Omental fat pad (tissue), 4 donors: ENCODE results near the gene LAGE3. TPM values are rescaled to one million over a fixed set of nuclear protein-coding genes. Genes with fewer than 3 reads are reported as not detected.

Source experiments
- ATAC-seq: fragments of 150-250 bp; one replicate; pipeline ENCODE4 v1.9.1; 2016; ENCODE audit warnings: mild to moderate bottlenecking, moderate library complexity; ENCODE audit not compliant: low FRiP score
- DNase-seq: peaks from one replicate; pipeline ENCODE4 v3.0.0-alpha.2; 2019; ENCODE audit warnings: low spot score
- total RNA-seq, 4 donors: library from RNA; depleted of rRNA; stranded (reverse); fragments of >200 nt; gene quantifications; one replicate each; pipeline ENCODE4 v1.1.0, GENCODE V29; 2016
- TF ChIP-seq, protein P1 (sequence below), 3 donors: fragments of 450-650 bp; IDR thresholded peaks; one replicate each; pipeline ENCODE4 v1.5.1; 2016 to 2017; ENCODE audit warnings: antibody characterized with exemption in 3 of 3, mild to moderate bottlenecking in 3 of 3, moderate library complexity in 2 of 3

Gene LAGE3
- total RNA-seq, 4 donors from 2014 or later, result 12.0 to 26.6 (median 19.7) TPM

DNA sequence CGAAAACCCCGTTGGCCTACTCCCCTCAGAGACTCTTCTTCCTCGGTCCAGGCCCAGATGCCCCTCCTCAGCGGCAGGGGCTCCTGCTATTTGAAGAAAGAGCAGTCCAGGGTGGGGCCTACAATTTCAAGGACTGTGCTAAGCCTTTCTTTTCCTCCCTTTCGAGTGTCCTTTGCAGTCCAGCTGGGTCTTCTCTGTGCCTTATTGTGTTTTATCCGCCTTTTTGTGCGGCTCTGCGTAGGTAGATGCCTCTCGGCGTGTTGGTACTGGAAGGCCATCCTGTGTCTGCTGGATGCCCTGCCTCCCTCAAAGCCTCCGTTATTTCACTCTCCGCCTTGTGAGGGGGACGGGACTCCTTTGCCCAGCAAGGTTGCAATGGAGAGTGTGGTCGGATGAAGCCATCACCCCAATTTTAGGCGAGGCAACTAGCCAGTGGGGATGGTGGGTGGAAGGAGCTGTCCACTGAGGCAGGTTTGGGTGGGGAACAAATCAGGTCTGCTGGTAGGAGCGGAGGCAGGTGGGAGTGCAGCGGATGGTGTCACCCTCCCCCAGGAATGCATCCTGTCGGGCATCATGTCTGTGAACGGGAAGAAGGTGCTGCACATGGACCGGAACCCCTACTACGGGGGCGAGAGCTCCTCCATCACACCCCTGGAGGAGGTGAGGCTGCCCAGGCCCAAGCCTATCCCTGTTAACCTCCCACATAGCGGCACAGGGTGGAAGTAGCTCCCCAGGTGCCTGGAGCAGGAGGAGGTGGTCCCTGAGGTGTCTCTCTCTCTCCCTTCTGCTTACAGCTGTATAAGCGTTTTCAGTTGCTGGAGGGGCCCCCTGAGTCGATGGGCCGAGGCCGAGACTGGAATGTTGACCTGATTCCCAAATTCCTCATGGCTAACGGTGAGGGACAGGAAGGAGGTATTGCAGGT lies 40.8 kb downstream of the LAGE3 start:
- TF ChIP-seq, protein P1, sequence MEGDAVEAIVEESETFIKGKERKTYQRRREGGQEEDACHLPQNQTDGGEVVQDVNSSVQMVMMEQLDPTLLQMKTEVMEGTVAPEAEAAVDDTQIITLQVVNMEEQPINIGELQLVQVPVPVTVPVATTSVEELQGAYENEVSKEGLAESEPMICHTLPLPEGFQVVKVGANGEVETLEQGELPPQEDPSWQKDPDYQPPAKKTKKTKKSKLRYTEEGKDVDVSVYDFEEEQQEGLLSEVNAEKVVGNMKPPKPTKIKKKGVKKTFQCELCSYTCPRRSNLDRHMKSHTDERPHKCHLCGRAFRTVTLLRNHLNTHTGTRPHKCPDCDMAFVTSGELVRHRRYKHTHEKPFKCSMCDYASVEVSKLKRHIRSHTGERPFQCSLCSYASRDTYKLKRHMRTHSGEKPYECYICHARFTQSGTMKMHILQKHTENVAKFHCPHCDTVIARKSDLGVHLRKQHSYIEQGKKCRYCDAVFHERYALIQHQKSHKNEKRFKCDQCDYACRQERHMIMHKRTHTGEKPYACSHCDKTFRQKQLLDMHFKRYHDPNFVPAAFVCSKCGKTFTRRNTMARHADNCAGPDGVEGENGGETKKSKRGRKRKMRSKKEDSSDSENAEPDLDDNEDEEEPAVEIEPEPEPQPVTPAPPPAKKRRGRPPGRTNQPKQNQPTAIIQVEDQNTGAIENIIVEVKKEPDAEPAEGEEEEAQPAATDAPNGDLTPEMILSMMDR (IDR thresholded peaks at IDR 0.05), result no peak
- no peak for DNase-seq
- ATAC-seq, result no peak

DNA sequence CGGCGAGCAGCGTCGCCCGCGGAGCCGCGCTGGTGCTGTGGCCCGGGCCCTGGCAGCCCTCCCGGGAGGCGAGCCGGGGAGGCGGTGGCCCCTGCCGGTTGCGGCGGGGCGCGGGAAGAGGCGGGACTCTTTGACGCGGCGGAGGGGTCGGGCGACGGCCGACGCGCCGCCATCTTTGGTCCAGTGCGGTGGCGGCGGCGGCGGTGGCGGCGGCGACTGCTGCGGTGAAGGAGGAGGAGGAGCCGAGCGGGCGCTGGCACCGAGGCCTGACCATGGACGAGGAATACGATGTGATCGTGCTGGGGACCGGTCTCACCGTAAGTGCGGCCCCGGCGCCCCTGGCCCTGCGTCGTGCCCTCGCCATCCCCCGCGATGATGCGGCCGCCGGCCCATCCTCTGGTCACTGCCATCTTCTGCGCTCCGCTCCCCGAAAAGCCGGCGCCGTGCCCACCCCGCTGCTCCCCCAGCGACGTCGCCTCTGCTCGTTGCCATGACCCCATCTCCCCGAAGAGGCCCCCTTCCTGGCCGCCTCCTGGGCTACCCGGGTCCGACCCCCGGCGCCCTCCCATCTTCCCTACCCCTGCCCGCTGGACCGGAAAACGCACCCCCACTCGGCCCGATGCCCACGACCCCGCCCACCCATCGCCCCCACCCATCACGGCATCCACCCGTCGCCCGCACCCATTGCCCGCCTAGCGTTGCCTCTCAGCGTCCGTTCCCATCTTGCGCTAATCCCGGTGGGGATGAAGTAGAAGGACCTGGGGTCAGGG lies 41.9 kb downstream of the LAGE3 start, which contains the start of gene GDI1:
Gene GDI1, plus strand, starts transcription at position 172 of the 770 bp plus-strand sequence. Its CDS starts 101 bp downstream, at position 273.
- DNase-seq, result no peak
- TF ChIP-seq, protein P1 (IDR thresholded peaks at IDR 0.05), result no peak

DNA sequence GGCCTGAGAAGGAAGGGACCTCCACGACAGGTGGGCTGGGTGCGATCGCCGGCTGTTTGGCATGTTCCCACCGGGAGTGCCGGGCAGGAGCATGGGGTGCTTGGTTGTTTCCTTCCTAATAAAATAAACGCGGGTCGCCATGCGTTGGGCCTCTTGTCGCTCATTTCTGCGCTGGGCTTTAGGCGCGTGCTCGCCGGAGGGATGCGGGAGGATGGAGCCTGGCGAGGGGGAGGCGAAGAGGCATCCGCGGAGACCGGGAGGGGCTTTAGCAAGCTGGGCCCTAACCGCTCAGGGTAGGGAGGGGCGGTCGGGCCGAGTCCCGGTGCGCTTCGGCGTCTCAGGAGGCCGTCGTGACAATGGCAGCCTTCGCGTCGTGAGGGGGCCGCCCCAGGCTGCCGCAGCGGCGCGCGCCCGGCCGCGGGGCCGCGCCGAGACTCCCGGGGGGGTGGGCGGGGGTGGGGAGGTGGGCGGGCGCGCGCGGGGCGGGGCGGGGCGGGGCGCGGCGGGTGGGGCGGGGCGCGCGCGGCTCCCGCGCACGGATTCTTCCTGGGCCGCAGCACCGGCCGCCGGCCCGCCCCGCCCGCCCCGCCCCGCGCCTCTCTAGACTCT lies 42.6 kb downstream of the LAGE3 start:
- ATAC-seq (peak; percentile 24), DNase-seq (no peak)
- TF ChIP-seq, protein P1 (IDR thresholded peaks at IDR 0.05), result no peak

More for the DNA sequence above, 41.9 kb downstream of the LAGE3 start, which contains the start of gene GDI1:
- peak; percentile 37 for ATAC-seq

DNA sequence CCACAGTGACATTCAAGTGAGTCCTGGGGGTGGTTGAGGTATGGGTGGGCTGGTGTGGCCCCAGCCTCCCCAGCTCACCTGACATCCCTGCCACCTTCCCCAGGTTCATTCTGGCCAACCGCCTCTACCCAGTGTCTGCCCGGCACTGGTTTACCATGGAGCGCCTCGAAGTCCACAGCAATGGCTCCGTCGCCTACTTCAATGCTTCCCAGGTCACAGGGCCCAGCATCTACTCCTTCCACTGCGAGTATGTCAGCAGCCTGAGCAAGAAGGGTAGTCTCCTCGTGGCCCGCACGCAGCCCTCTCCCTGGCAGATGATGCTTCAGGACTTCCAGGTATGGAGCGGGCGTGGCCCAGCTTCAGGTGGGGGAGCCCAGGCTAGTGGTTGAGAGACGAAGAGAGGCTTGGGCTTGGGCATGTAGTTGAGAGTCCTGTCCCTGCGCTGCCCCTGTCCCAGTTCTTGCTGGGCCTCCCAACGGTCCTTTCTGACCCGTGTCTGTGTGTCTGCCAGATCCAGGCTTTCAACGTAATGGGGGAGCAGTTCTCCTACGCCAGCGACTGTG lies 43.8 kb downstream of the LAGE3 start:
- TF ChIP-seq, protein P1 (IDR thresholded peaks at IDR 0.05), result no peak
- no peak for DNase-seq
- ATAC-seq, result no peak

DNA sequence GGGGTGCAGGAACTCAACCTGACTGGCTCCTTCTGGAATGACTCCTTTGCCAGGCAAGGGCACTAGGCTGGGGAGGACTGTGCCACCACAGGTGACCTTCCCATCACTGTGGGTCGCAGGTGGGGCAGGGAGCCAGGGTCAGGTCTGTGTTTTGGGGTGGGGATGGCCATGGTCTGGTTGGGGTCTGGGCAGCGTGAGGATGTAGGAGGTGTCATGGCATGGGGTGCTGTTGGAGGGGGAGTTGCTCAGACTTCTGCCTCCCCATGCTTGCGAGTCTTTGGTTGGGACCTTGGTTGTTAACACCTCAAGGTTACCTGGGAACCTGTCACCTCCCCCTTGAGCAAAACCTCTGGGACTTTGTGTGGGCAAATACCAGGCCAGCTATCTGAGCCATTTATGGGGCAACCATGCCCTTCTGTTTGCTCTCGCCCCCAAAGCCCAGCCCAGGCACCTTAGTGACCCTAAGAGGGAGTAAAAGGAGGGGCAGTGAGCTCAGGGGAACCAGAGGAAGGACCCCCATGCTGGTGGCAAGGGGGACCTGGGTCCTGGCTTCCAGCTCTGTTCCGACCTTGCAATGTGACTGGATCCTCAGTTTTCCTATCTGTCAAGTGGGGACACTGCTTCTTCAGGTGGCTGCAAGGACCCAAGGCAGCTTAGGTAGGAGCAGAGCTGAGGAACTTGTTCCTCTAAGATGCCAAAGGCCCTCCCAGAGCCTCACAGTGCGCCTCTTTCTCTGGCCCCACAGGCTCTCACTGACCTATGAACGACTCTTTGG lies 44.5 kb downstream of the LAGE3 start:
- DNase-seq, result no peak
- ATAC-seq, result no peak
- TF ChIP-seq, protein P1 (IDR thresholded peaks at IDR 0.05), result no peak

DNA sequence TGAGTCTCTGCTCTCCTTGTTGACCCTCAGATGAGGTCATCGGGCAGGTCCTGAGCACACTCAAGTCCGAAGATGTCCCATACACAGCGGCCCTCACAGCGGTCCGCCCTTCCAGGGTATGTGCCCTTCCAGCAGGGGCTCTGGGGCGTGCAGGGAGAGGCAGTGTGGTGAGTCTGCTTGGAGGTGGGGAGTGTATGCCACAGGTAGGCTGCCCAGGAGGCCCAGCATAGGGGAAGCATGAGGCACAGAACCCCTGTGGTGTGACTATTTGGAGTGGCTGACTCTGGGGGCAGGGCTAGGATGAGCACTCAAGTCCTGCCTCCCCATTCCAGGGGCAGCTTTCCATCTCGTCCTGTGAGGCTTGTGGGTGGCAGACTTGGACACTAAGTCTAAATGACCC lies 45.5 kb downstream of the LAGE3 start:
- TF ChIP-seq, protein P1 (IDR thresholded peaks at IDR 0.05), result no peak
- ATAC-seq (no peak), DNase-seq (no peak)
